Thyroid gland (tissue), 4 donors: ENCODE results near the gene NCAPH2.

Experiments
- CTCF ChIP-seq, 6 experiments: fragments of 200-600 bp in 3 of 6; fragments of 450-650 bp in 3 of 6; sonication (generic) in 3 of 6; IDR thresholded peaks; one replicate each; pipeline ENCODE4 v1.5.1; 2016 to 2019; ENCODE audit warnings: antibody characterized with exemption in 6 of 6, mild to moderate bottlenecking in 2 of 6, inconsistent platforms in 1 of 6, moderate library complexity in 1 of 6
- POLR2A ChIP-seq, 2 donors: fragments of 450-650 bp; IDR thresholded peaks; one replicate each; pipeline ENCODE4 v1.6.1; 2017; ENCODE audit warnings: antibody characterized with exemption in 2 of 2, mild to moderate bottlenecking in 2 of 2, moderate library complexity in 1 of 2

GRCh38 chr22:50460938-50461337 lies 47.1 kb upstream of the NCAPH2 start:
- TF ChIP-seq CTCF (IDR thresholded peaks at IDR 0.05) (no peak), POLR2A (IDR thresholded peaks at IDR 0.05) (no peak)
